HG03025 (cell line): ENCODE data around the gene TIGD2.
"Not testable (repeated sequence)": the region's sequence is repeated elsewhere in the genome, so short reads cannot be mapped to it uniquely, and the experiment has no call there.

Source experiments
- ATAC-seq: cut with Tn5 transposase; IDR thresholded peaks from one replicate; pipeline ENCODE4 v1.9.1; 2021; ENCODE audit warnings: mild to moderate bottlenecking, moderate library complexity; ENCODE audit not compliant: unreplicated experiment, low FRiP score

Gene TIGD2

GRCh38 chr4:89117115-89117514 is 5.8 kb downstream of the TIGD2 start:
- no peak for ATAC-seq

GRCh38 chr4:89119166-89119565 is 7.8 kb downstream of the TIGD2 start:
- no peak for ATAC-seq

GRCh38 chr4:89119836-89120235 is 8.5 kb downstream of the TIGD2 start:
- ATAC-seq = no peak

- no peak for ATAC-seq
These were observed 10.2 kb downstream of the TIGD2 start for GRCh38 chr4:89121387-89122068.

- no peak for ATAC-seq
These were observed 12.1 kb downstream of the TIGD2 start for GRCh38 chr4:89123451-89123851.

GRCh38 chr4:89125901-89126782 is 14.8 kb downstream of the TIGD2 start:
- ATAC-seq = no peak

- ATAC-seq = no peak
These were observed 17.8 kb downstream of the TIGD2 start for GRCh38 chr4:89129080-89129640.

- no peak for ATAC-seq
These were observed 23.5 kb downstream of the TIGD2 start for GRCh38 chr4:89134775-89135319.

- no peak for ATAC-seq
These were observed 25.2 kb downstream of the TIGD2 start for GRCh38 chr4:89136525-89136924.

GRCh38 chr4:89137231-89137630 is 25.9 kb downstream of the TIGD2 start:
- ATAC-seq = no peak

- ATAC-seq = no peak
These were observed 26.4 kb downstream of the TIGD2 start for GRCh38 chr4:89137695-89138094.

GRCh38 chr4:89140168-89140759 is 28.9 kb downstream of the TIGD2 start:
- ATAC-seq = no peak

- peak; percentile 56 for ATAC-seq
These were observed 31.6 kb downstream of the TIGD2 start for GRCh38 chr4:89142691-89143669.

- not testable (repeated sequence) for ATAC-seq
These were observed 33.3 kb downstream of the TIGD2 start for GRCh38 chr4:89144652-89145051.

GRCh38 chr4:89146196-89146595 is 34.9 kb downstream of the TIGD2 start:
- ATAC-seq = no peak

GRCh38 chr4:89152972-89153371 is 41.6 kb downstream of the TIGD2 start:
- ATAC-seq = no peak

GRCh38 chr4:89156174-89156914 is 45.0 kb downstream of the TIGD2 start:
- ATAC-seq = no peak

GRCh38 chr4:89157488-89158024 is 46.2 kb downstream of the TIGD2 start:
- ATAC-seq = no peak
